Activated naive CD4-positive, alpha-beta T cell treated with anti-CD3 and anti-CD28 coated beads, Interleukin-2, amount 50 U/mL, for 24 hours (primary cell): ENCODE results near the gene KHDRBS1.
"Not testable (repeated sequence)": the region's sequence is repeated elsewhere in the genome, so short reads cannot be mapped to it uniquely, and the experiment has no call there.

Experiments used
- H3K27ac Mint-ChIP-seq: one replicate; pipeline ENCODE4 v1.8.0; 2021; ENCODE audit warnings: mild to moderate bottlenecking, mixed read lengths
- H3K27me3 Mint-ChIP-seq: one replicate; pipeline ENCODE4 v1.8.0; 2021; ENCODE audit warnings: mixed read lengths
- H3K36me3 Mint-ChIP-seq: one replicate; pipeline ENCODE4 v1.8.0; 2021; ENCODE audit warnings: mixed read lengths
- H3K4me1 Mint-ChIP-seq: one replicate; pipeline ENCODE4 v1.8.0; 2021; ENCODE audit warnings: mixed read lengths
- H3K4me3 Mint-ChIP-seq: one replicate; pipeline ENCODE4 v1.8.0; 2021; ENCODE audit warnings: mild to moderate bottlenecking, mixed read lengths
- H3K9me3 Mint-ChIP-seq: one replicate; pipeline ENCODE4 v1.8.0; 2021; ENCODE audit warnings: mixed read lengths

The KHDRBS1 gene

DNA sequence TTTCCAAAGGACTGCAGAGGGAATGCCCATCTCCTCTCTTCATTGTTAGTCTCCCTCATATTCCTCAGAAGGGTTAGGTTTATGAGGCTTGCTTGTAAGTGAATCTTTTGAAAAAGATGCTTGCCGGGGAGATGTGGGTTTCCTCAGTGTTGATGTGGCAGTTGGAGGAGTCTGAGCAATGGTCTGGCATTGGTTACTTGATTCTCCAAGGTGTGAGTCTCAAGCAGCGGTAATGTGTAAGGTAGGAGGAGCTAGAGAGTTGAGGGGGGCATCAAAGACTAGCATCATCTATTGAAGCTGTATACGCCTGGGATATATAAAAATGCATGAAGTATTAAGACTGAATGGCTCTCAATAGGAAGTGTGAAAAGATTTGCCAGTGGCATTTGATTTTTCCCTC lies 21.5 kb downstream of the KHDRBS1 start:
- Mint-ChIP-seq H3K27ac (peak overlapping the region; percentile 93), H3K36me3 (peaks cover 19% of the 10 kb centered on the region), H3K27me3 (no peaks in the 10 kb centered on the region), H3K4me3 (no peak overlapping the region), H3K4me1 (peaks cover 26% of the 10 kb centered on the region), H3K9me3 (no peaks in the 10 kb centered on the region)

DNA sequence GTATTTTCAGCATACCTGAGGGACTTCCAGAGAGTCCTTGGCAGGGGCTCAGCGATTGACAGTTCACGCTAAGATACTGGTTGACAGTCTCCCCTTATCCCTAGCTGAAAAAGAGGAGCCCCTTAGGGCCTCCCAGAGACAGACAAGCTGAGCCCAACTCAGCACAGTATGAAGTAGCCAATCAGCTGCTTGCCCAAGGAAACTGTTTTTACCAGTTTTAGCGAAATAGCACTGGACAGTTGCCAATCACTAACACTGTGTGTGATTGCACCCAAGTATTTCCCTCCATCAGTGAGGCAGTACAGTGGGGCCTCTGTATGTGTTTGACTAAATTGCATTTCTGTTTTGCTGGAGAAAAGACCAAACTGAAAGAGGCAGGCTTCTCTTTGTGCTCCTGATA lies 27.0 kb downstream of the KHDRBS1 start:
- no peaks in the 10 kb centered on the region for H3K27me3 Mint-ChIP-seq
- H3K36me3 Mint-ChIP-seq, result peaks cover 12% of the 10 kb centered on the region
- peak overlapping the region; percentile 14 for H3K27ac Mint-ChIP-seq
- H3K4me3 Mint-ChIP-seq, result no peak overlapping the region
- H3K4me1 Mint-ChIP-seq, result peaks cover 2% of the 10 kb centered on the region
- no peaks in the 10 kb centered on the region for H3K9me3 Mint-ChIP-seq

DNA sequence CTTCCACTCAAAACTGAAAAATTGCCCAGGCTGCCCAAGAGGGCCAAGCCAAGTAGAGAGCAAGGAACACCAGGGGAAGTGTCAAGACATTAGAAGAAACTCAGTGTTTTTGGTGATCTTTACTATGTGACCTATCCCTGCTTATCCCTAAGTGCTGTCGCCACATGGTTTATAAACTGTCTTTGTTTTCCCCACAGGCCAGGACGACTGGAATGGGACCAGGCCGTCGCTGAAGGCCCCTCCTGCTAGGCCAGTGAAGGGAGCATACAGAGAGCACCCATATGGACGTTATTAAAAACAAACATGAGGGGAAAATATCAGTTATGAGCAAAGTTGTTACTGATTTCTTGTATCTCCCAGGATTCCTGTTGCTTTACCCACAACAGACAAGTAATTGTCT lies 28.7 kb downstream of the KHDRBS1 start:
- no peaks in the 10 kb centered on the region for H3K27me3 Mint-ChIP-seq
- peaks cover 10% of the 10 kb centered on the region for H3K36me3 Mint-ChIP-seq
- H3K9me3 Mint-ChIP-seq, result no peaks in the 10 kb centered on the region
- no peak overlapping the region for H3K27ac Mint-ChIP-seq
- H3K4me1 Mint-ChIP-seq, result no peaks in the 10 kb centered on the region
- no peak overlapping the region for H3K4me3 Mint-ChIP-seq

- H3K27me3 Mint-ChIP-seq, result no peaks in the 10 kb centered on the region
- no peak overlapping the region for H3K27ac Mint-ChIP-seq
- no peak overlapping the region for H3K4me3 Mint-ChIP-seq
- peaks cover 9% of the 10 kb centered on the region for H3K36me3 Mint-ChIP-seq
- H3K9me3 Mint-ChIP-seq, result no peaks in the 10 kb centered on the region
- no peaks in the 10 kb centered on the region for H3K4me1 Mint-ChIP-seq
Measured at GRCh38 chr1:32044234-32044633, 30.6 kb downstream of the KHDRBS1 start.

- Mint-ChIP-seq H3K4me3 (no peak overlapping the region), H3K9me3 (no peaks in the 10 kb centered on the region), H3K36me3 (peaks cover 5% of the 10 kb centered on the region), H3K27me3 (no peaks in the 10 kb centered on the region), H3K4me1 (peaks cover 8% of the 10 kb centered on the region), H3K27ac (no peak overlapping the region)
Measured at GRCh38 chr1:32045772-32046171, 32.1 kb downstream of the KHDRBS1 start.

DNA sequence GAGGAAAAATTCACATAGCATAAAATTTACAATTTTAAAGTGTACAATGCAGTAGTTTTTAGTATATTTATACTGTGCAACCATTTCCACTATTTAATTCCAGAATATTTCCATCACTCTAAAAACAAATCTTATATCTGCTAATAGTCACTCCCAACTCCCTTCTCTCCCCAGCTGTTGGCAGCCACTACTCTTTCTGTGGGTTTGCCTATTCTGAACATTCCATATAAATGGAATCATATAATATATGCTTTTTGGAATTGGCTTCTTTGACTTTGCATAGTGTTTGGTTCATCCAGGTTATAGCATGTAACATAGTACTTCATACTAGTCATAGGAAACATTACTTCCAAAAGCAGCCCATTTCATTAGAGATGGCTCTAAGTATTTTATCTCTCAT lies 34.0 kb downstream of the KHDRBS1 start:
- no peaks in the 10 kb centered on the region for H3K27me3 Mint-ChIP-seq
- peaks cover 9% of the 10 kb centered on the region for H3K36me3 Mint-ChIP-seq
- no peaks in the 10 kb centered on the region for H3K9me3 Mint-ChIP-seq
- no peak overlapping the region for H3K4me3 Mint-ChIP-seq
- H3K4me1 Mint-ChIP-seq, result peaks cover 8% of the 10 kb centered on the region
- no peak overlapping the region for H3K27ac Mint-ChIP-seq

DNA sequence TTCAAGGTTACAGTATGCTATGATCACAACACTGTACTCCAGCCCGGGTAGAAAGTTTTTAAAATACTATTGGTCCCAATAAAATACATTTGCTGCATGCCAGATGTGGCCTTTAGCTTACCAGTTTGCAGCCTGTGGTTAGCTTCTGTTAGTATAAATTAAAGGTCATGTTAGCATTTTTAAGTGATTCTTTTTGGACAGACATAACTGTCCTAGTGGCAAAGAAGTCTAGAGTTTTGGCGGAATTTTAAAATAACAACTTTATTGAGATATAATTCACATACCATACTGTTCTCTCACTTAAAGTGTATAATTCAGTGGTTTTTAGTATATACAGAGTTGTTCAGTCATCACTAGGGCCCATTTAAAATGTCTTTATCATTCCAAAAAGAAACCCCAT lies 34.8 kb downstream of the KHDRBS1 start:
- Mint-ChIP-seq H3K9me3 (no peaks in the 10 kb centered on the region), H3K4me3 (no peak overlapping the region), H3K27me3 (no peaks in the 10 kb centered on the region), H3K36me3 (peaks cover 9% of the 10 kb centered on the region), H3K27ac (no peak overlapping the region), H3K4me1 (peaks cover 8% of the 10 kb centered on the region)

GRCh38 chr1:32051706-32052105 lies 38.0 kb downstream of the KHDRBS1 start:
- Mint-ChIP-seq H3K4me1 (peaks cover 8% of the 10 kb centered on the region), H3K4me3 (no peak overlapping the region), H3K36me3 (peaks cover 8% of the 10 kb centered on the region), H3K27ac (peak overlapping the region; percentile 36), H3K9me3 (no peaks in the 10 kb centered on the region), H3K27me3 (no peaks in the 10 kb centered on the region)

GRCh38 chr1:32052887-32053286 lies 39.2 kb downstream of the KHDRBS1 start:
- no peaks in the 10 kb centered on the region for H3K9me3 Mint-ChIP-seq
- peaks cover 8% of the 10 kb centered on the region for H3K4me1 Mint-ChIP-seq
- H3K36me3 Mint-ChIP-seq, result peaks cover 6% of the 10 kb centered on the region
- no peak overlapping the region for H3K4me3 Mint-ChIP-seq
- H3K27me3 Mint-ChIP-seq, result no peaks in the 10 kb centered on the region
- H3K27ac Mint-ChIP-seq, result no peak overlapping the region

DNA sequence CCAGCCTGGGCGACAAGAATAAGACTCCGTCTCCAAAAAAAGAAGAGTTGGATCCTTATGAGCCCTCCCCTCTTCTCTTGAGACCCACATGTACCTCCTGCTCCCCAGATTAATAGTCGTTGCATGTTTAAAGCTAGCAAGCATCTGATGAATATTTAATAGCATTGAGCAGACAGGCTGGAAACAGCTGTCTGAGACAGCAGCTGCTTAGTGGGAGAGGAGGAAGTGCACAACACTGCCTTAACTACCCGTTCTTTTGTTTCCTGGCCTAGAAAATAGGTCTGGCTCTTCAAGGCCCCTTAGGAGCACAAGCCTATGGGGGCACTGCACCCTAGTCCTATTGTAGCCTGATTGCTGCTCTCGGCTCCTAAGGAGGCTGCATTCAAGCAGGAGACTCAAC lies 41.7 kb downstream of the KHDRBS1 start:
- Mint-ChIP-seq H3K27me3 (no peaks in the 10 kb centered on the region), H3K4me1 (peaks cover under 1% of the 10 kb centered on the region), H3K27ac (no peak overlapping the region), H3K9me3 (no peaks in the 10 kb centered on the region), H3K36me3 (peaks cover 10% of the 10 kb centered on the region), H3K4me3 (no peak overlapping the region)

GRCh38 chr1:32056598-32056997 lies 42.9 kb downstream of the KHDRBS1 start:
- Mint-ChIP-seq H3K4me1 (no peaks in the 10 kb centered on the region), H3K9me3 (no peaks in the 10 kb centered on the region), H3K27me3 (no peaks in the 10 kb centered on the region), H3K4me3 (no peak overlapping the region), H3K27ac (peak overlapping the region; percentile 11), H3K36me3 (peaks cover 10% of the 10 kb centered on the region)

DNA sequence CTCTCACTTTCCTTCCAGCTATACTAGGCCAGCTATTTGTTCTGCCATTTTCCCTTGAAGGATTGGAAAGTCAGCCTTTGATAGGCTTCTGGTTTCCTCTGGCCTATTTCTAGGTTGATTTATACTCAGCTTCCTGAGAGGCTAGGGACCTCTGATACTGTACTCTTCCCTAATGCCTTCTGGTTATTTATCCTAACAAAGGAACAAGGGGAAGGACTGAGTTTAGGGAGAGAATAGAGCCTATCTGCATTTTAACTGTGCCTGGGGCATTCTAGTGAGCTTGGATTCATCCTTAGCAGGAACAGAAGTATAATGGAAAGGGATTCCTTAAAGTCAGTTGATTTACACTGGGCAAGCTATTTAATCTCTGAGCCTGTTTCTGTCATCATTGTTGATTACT lies 47.2 kb downstream of the KHDRBS1 start:
- Mint-ChIP-seq H3K9me3 (no peaks in the 10 kb centered on the region), H3K27me3 (no peaks in the 10 kb centered on the region), H3K4me3 (no peak overlapping the region), H3K36me3 (peaks cover 6% of the 10 kb centered on the region), H3K27ac (no peak overlapping the region), H3K4me1 (peaks cover 11% of the 10 kb centered on the region)

- H3K27me3 Mint-ChIP-seq, result no peaks in the 10 kb centered on the region
- H3K4me3 Mint-ChIP-seq, result no peak overlapping the region
- peaks cover 6% of the 10 kb centered on the region for H3K36me3 Mint-ChIP-seq
- H3K4me1 Mint-ChIP-seq, result peaks cover 20% of the 10 kb centered on the region
- H3K9me3 Mint-ChIP-seq, result no peaks in the 10 kb centered on the region
- H3K27ac Mint-ChIP-seq, result peak overlapping the region; percentile 85
Measured at GRCh38 chr1:32062867-32063230, 49.2 kb downstream of the KHDRBS1 start.

DNA sequence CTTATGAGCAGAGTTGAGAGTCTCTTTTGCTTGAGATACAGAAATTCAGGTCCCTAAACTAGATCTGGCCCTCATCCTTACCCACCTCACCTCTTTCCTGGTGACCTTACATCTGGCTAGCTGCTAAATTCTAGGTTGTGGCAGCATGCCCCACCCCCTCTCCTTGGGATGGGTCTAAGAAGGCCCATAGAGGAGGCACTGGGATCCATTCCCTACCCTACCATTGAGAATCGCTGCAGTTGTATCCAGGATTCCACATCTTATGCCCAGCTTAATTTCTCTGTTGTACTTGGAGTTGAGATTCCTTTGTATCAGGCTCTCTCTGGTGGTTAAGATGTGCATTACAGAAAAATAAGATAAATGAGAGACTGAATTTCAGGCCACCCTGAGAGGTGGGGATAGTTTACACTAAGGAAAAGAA lies 49.6 kb downstream of the KHDRBS1 start:
- Mint-ChIP-seq H3K4me3 (no peak overlapping the region), H3K27ac (peak overlapping the region; percentile 14), H3K36me3 (peaks cover 6% of the 10 kb centered on the region), H3K27me3 (no peaks in the 10 kb centered on the region), H3K9me3 (no peaks in the 10 kb centered on the region), H3K4me1 (peaks cover 20% of the 10 kb centered on the region)

DNA sequence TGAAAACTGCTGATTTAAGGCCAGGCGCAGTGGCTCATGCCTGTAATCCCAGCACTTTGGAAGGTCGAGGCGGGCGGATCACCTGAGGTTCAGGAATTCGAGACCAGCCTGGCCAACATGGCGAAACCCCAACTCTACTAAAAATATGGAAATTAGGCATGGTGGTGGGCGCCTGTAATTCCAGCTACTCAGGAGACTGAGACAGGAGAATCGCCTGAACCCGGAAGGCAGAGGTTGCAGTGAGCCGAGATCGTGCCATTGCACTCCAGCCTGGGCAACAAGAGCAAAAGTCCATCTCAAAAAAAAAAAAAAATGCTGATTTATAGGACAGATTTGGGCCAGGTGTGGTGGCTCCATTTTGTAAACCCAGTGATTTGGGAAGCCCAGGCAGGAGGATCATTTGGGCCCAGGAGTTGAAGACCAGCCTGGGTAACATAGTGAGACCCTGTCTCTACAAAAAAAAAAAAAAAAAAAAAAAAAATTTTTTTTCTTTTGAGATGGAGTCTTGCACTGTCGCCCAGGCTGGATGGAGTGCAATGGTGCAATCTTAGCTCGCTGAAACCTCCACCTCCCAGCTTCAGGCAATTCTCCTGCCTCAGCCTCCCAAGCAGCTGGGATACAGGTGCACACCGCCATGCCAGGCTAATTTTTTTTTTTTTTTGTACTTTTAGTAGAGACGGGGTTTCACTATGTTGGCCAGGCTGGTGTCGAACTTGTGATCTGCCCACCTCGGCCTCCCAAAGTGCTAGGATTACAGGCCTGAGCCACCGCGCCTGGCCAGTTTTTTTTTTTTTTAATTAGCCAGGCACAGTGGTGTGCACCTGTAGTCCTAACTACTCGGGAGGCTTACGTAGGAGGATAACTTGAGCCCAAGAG lies 52.2 kb downstream of the KHDRBS1 start:
- H3K27ac Mint-ChIP-seq, H3K27me3 Mint-ChIP-seq, H3K4me3 Mint-ChIP-seq, H3K36me3 Mint-ChIP-seq, H3K9me3 Mint-ChIP-seq: not testable (repeated sequence)
- peaks cover 24% of the 10 kb centered on the region for H3K4me1 Mint-ChIP-seq

DNA sequence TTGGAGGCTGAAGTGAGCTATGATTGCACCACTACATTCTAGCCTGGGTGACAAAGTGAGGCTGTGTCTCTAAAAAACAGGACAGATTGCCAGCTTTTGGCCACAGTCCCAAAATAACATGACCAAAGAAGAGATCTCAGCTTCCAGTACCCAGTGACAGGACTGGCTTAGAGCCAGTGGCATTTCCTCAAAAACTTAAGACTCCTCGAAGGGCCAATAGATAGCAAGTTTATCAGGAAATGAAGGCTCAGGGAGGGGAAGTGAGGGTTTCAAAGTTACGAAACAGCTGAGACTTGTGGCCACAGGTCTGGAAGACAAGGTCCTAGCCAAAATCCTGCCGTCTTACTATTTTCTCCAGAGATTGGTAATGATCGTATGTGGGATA lies 52.8 kb downstream of the KHDRBS1 start:
- Mint-ChIP-seq H3K36me3 (peaks cover 2% of the 10 kb centered on the region), H3K4me1 (peaks cover 24% of the 10 kb centered on the region), H3K27ac (no peak overlapping the region), H3K27me3 (no peaks in the 10 kb centered on the region), H3K9me3 (no peaks in the 10 kb centered on the region), H3K4me3 (no peak overlapping the region)
